H9 (cell line): ENCODE results near the gene BAIAP2. TPM values are rescaled to one million over a fixed set of nuclear protein-coding genes. Genes with fewer than 3 reads are reported as not detected.

Source experiments
- DNase-seq: peaks from one replicate; pipeline ENCODE4 v3.0.0-alpha.2; 2017
- H2AFZ ChIP-seq: one replicate; pipeline ENCODE4 v1.6.1; 2013; ENCODE audit warnings: mild to moderate bottlenecking, low read length, control low read depth, moderate library complexity
- H2AK5ac ChIP-seq: 2 replicates; pipeline ENCODE4 v1.6.1; 2013; ENCODE audit warnings: low read length, control low read depth, mixed read lengths; ENCODE audit not compliant: insufficient read length
- H2BK120ac ChIP-seq: one replicate; pipeline ENCODE4 v1.6.1; 2013; ENCODE audit warnings: low read depth, mild to moderate bottlenecking, low read length, control low read depth, inconsistent platforms; ENCODE audit not compliant: poor library complexity, severe bottlenecking
- H2BK12ac ChIP-seq: 2 replicates; pipeline ENCODE4 v1.6.1; 2013; ENCODE audit warnings: low read length, control low read depth, mixed read lengths, low read depth; ENCODE audit not compliant: insufficient read length
- H2BK15ac ChIP-seq: 2 replicates; pipeline ENCODE4 v1.6.1; 2013; ENCODE audit warnings: low read depth, low read length, control low read depth
- H2BK20ac ChIP-seq: one replicate; pipeline ENCODE4 v1.6.1; 2013; ENCODE audit warnings: low read depth, mild to moderate bottlenecking, low read length, control low read depth, inconsistent platforms; ENCODE audit not compliant: poor library complexity, severe bottlenecking
- H2BK5ac ChIP-seq: 2 replicates; pipeline ENCODE4 v1.6.1; 2013; ENCODE audit warnings: low read length, control low read depth, mixed read lengths; ENCODE audit not compliant: insufficient read length
- H3K14ac ChIP-seq: 2 replicates; pipeline ENCODE4 v1.6.1; 2013; ENCODE audit warnings: low read length, control low read depth; ENCODE audit not compliant: insufficient read depth
- H3K18ac ChIP-seq: 2 replicates; pipeline ENCODE4 v1.6.1; 2013; ENCODE audit warnings: low read depth, mild to moderate bottlenecking, mixed read lengths, low read length, control low read depth; ENCODE audit not compliant: insufficient read length
- H3K23ac ChIP-seq: 2 replicates; pipeline ENCODE4 v1.6.1; 2013; ENCODE audit warnings: low read length, control low read depth, mixed read lengths, low read depth; ENCODE audit not compliant: insufficient read length
- H3K23me2 ChIP-seq: 2 replicates; pipeline ENCODE4 v1.6.1; 2013; ENCODE audit warnings: low read depth, mild to moderate bottlenecking, mixed read lengths, low read length, control low read depth; ENCODE audit not compliant: insufficient read length, poor library complexity, severe bottlenecking
- H3K27ac ChIP-seq: 2 replicates; pipeline ENCODE4 v1.5.1; 2013; ENCODE audit warnings: low read length, control low read depth, mixed read lengths, low read depth; ENCODE audit not compliant: insufficient read length
- H3K27me3 ChIP-seq: 2 replicates; pipeline ENCODE4 v1.6.1; 2013; ENCODE audit warnings: low read length, control low read depth, inconsistent platforms; ENCODE audit not compliant: insufficient read depth
- H3K4ac ChIP-seq: 2 replicates; pipeline ENCODE4 v1.6.1; 2013; ENCODE audit warnings: low read depth, mild to moderate bottlenecking, control low read depth, inconsistent platforms, low read length, moderate library complexity
- H3K4me1 ChIP-seq: 2 replicates; pipeline ENCODE4 v1.6.1; 2013; ENCODE audit warnings: low read length, control low read depth, inconsistent platforms; ENCODE audit not compliant: insufficient read depth
- H3K4me2 ChIP-seq: 2 replicates; pipeline ENCODE4 v1.6.1; 2013; ENCODE audit warnings: low read length, control low read depth, mixed read lengths; ENCODE audit not compliant: insufficient read length, insufficient read depth
- H3K56ac ChIP-seq: 2 replicates; pipeline ENCODE4 v1.6.1; 2013; ENCODE audit warnings: low read depth, mild to moderate bottlenecking, mixed read lengths, low read length, control low read depth; ENCODE audit not compliant: insufficient read length
- H3K79me1 ChIP-seq: 2 replicates; pipeline ENCODE4 v1.6.1; 2013; ENCODE audit warnings: low read depth, mild to moderate bottlenecking, moderate library complexity, low read length, control low read depth, inconsistent platforms; ENCODE audit not compliant: insufficient read depth, poor library complexity, severe bottlenecking
- H3K79me2 ChIP-seq: 2 replicates; pipeline ENCODE4 v1.6.1; 2013; ENCODE audit warnings: low read length, control low read depth, inconsistent platforms; ENCODE audit not compliant: insufficient read depth
- H3K9ac ChIP-seq: 2 replicates; pipeline ENCODE4 v1.6.1; 2013; ENCODE audit warnings: low read length, control low read depth, mixed read lengths; ENCODE audit not compliant: insufficient read length; ENCODE audit errors: extremely low read depth
- H3K9me3 ChIP-seq: one replicate; pipeline ENCODE4 v1.6.1; 2013; ENCODE audit warnings: low read depth, low read length, inconsistent platforms; ENCODE audit not compliant: control insufficient read depth
- H3T11ph ChIP-seq: one replicate; pipeline ENCODE4 v1.6.1; 2013; ENCODE audit warnings: mild to moderate bottlenecking, low read length, control low read depth, inconsistent platforms
- H4K20me1 ChIP-seq: one replicate; pipeline ENCODE4 v1.6.1; 2013; ENCODE audit not compliant: control insufficient read depth, insufficient read length, insufficient read depth
- H4K5ac ChIP-seq: 2 replicates; pipeline ENCODE4 v1.6.1; 2013; ENCODE audit warnings: low read depth, mild to moderate bottlenecking, mixed read lengths, low read length, control low read depth; ENCODE audit not compliant: insufficient read length
- H4K8ac ChIP-seq: replicated peaks from 2 replicates; pipeline ENCODE4 v1.6.1; 2013; ENCODE audit warnings: low read length, control low read depth, mixed read lengths, low read depth; ENCODE audit not compliant: insufficient read length
- H4K91ac ChIP-seq: 2 replicates; pipeline ENCODE4 v1.6.1; 2013; ENCODE audit warnings: low read depth, mild to moderate bottlenecking, moderate library complexity, mixed read lengths, low read length, control low read depth; ENCODE audit not compliant: insufficient read length
- H3K27ac Mint-ChIP-seq, 3 experiments: 2 replicates in 2 of 3; 3 replicates in 1 of 3; pipeline ENCODE4 v1.8.0; 2020 to 2021; ENCODE audit warnings: mixed read lengths in 3 of 3, mild to moderate bottlenecking in 1 of 3, moderate library complexity in 1 of 3
- H3K27me3 Mint-ChIP-seq: 2 replicates; pipeline ENCODE4 v1.8.0; 2021; ENCODE audit warnings: low read depth, mild to moderate bottlenecking, moderate library complexity, mixed read lengths
- H3K36me3 Mint-ChIP-seq, 3 experiments: 2 replicates in 2 of 3; 3 replicates in 1 of 3; pipeline ENCODE4 v1.8.0; 2020 to 2021; ENCODE audit warnings: low read depth in 3 of 3, mixed read lengths in 3 of 3; ENCODE audit not compliant: insufficient read depth in 1 of 3
- H3K4me1 Mint-ChIP-seq, 2 experiments: 2 replicates each; pipeline ENCODE4 v1.8.0; 2020; ENCODE audit warnings: mixed read lengths in 2 of 2
- H3K4me3 Mint-ChIP-seq, 2 experiments: 2 replicates in 1 of 2; 3 replicates in 1 of 2; pipeline ENCODE4 v1.8.0; 2020 to 2021; ENCODE audit warnings: mild to moderate bottlenecking in 2 of 2, mixed read lengths in 2 of 2, moderate library complexity in 1 of 2
- H3K9me3 Mint-ChIP-seq, 2 experiments: 2 replicates in 1 of 2; 3 replicates in 1 of 2; pipeline ENCODE4 v1.8.0; 2020; ENCODE audit warnings: mild to moderate bottlenecking in 2 of 2, mixed read lengths in 2 of 2, moderate library complexity in 1 of 2
- CTCF ChIP-seq: fragments of 200-600 bp; sonication (generic); conservative IDR thresholded peaks from 3 replicates; pipeline ENCODE4 v1.8.0; 2021; ENCODE audit warnings: antibody characterized with exemption, mild to moderate bottlenecking
- WGBS: extraction: QIAGEN DNeasy Blood & Tissue Kit; methylation state at CpG from one replicate; pipeline ENCODE4 v1.1.7; 2013; ENCODE audit warnings: missing lambda C conversion rate, low lambda C conversion rate, mixed read lengths; ENCODE audit not compliant: insufficient read length; ENCODE audit errors: extremely low coverage; 5-methylcytosine and 5-hydroxymethylcytosine counted together
- total RNA-seq: library from RNA; stranded (reverse); gene quantifications from 2 replicates; pipeline ENCODE4 v1.2.1, GENCODE V29; 2021

BAIAP2 gene
- total RNA-seq, 1 experiment from 2014 or later: 27.8 TPM

- H2BK12ac ChIP-seq: no peak overlapping the region
- peaks cover 2% of the 10 kb centered on the region; the same call in 1 of the 2 replicates for H3K27me3 ChIP-seq
- TF ChIP-seq CTCF: no peak
- no peak overlapping the region for H3K9ac ChIP-seq
- H2BK120ac ChIP-seq: no peak overlapping the region
- H3K9me3 Mint-ChIP-seq: no peaks in the 10 kb centered on the region; a peak in 1 of 5 replicates
- H3K4ac ChIP-seq: no peak overlapping the region
- no peak overlapping the region for H3K18ac ChIP-seq
- H3K4me1 Mint-ChIP-seq: peaks cover 30 to 38% of the 10 kb centered on the region in 2 experiments
- no peak overlapping the region for H4K5ac ChIP-seq
- H3K27me3 Mint-ChIP-seq: peaks cover 27% of the 10 kb centered on the region
- no peak overlapping the region for H3T11ph ChIP-seq
- H3K79me1 ChIP-seq: no peaks in the 10 kb centered on the region
- H3K79me2 ChIP-seq: no peaks in the 10 kb centered on the region
- peak overlapping the region; percentile 41 for H3K4me2 ChIP-seq
- no peak overlapping the region for H3K14ac ChIP-seq
- H3K27ac Mint-ChIP-seq: no peak overlapping the region
- no peaks in the 10 kb centered on the region for H3K9me3 ChIP-seq
- H2AK5ac ChIP-seq: no peak overlapping the region
- peak overlapping the region; percentile 79 to 92 for H3K4me3 Mint-ChIP-seq
- H2AFZ ChIP-seq: no peak overlapping the region
- no peak overlapping the region for H3K23ac ChIP-seq
- H3K23me2 ChIP-seq: peaks cover 9% of the 10 kb centered on the region
- H4K20me1 ChIP-seq: no peaks in the 10 kb centered on the region
- DNase-seq: no peak
- WGBS: no CpG with 5 or more reads among the region's 22 CpGs
- H2BK20ac ChIP-seq: no peak overlapping the region
- no peak overlapping the region for H2BK15ac ChIP-seq
- H3K27ac ChIP-seq: no peak overlapping the region
- H3K36me3 Mint-ChIP-seq: peaks cover 0 to 21% (median 11%) of the 10 kb centered on the region in 3 experiments; a peak in 5 of 7 replicates
- no peak overlapping the region for H4K8ac ChIP-seq
- no peak overlapping the region for H4K91ac ChIP-seq
- no peak overlapping the region for H3K56ac ChIP-seq
- peaks cover 4% of the 10 kb centered on the region; the same call in 1 of the 2 replicates for H3K4me1 ChIP-seq
- no peak overlapping the region for H2BK5ac ChIP-seq
These were observed 1.3 kb upstream of the BAIAP2 start for GRCh38 chr17:81033535-81034167.
